HG02642 (cell line): ENCODE results near the gene SNCG.

Experiments
- ATAC-seq: cut with Tn5 transposase; IDR thresholded peaks from one replicate; pipeline ENCODE4 v1.9.1; 2021; ENCODE audit warnings: mild to moderate bottlenecking; ENCODE audit not compliant: unreplicated experiment, poor library complexity

The SNCG gene

GRCh38 chr10:86959737-86960002, 1.3 kb downstream of the SNCG start:
- no peak for ATAC-seq

GRCh38 chr10:86960003-86960862, 1.8 kb downstream of the SNCG start:
- ATAC-seq, result no peak

- no peak for ATAC-seq
These were observed 2.5 kb downstream of the SNCG start for GRCh38 chr10:86960863-86961434.

GRCh38 chr10:86961481-86962091, 3.2 kb downstream of the SNCG start:
- ATAC-seq, result no peak

- ATAC-seq, result no peak
These were observed 4.0 kb downstream of the SNCG start for GRCh38 chr10:86962136-86962980.

- no peak for ATAC-seq
These were observed 4.5 kb downstream of the SNCG start for GRCh38 chr10:86962981-86963310.

- no peak for ATAC-seq
These were observed 5.0 kb downstream of the SNCG start for GRCh38 chr10:86963341-86963919.

- no peak for ATAC-seq
These were observed 5.9 kb downstream of the SNCG start for GRCh38 chr10:86964061-86964846.

- ATAC-seq, result no peak
These were observed 6.4 kb downstream of the SNCG start for GRCh38 chr10:86964847-86965190.

GRCh38 chr10:86965986-86966654, 7.7 kb downstream of the SNCG start:
- no peak for ATAC-seq

- no peak for ATAC-seq
These were observed 9.1 kb downstream of the SNCG start for GRCh38 chr10:86967481-86967941.

- no peak for ATAC-seq
These were observed 10.0 kb downstream of the SNCG start, which contains the start of gene ADIRF for GRCh38 chr10:86968271-86968993. ADIRF (plus strand) TSS chr10:86968482; CDS start chr10:86968545, 63 bp downstream.

GRCh38 chr10:86968994-86969355, 10.6 kb downstream of the SNCG start:
- no peak for ATAC-seq

- no peak for ATAC-seq
These were observed 11.1 kb downstream of the SNCG start for GRCh38 chr10:86969421-86970041.

GRCh38 chr10:86970162-86970981, 12.0 kb downstream of the SNCG start:
- ATAC-seq, result no peak

- no peak for ATAC-seq
These were observed 12.5 kb downstream of the SNCG start for GRCh38 chr10:86970982-86971231.

- ATAC-seq, result peak; percentile 80
These were observed 13.0 kb downstream of the SNCG start for GRCh38 chr10:86971232-86971991.
